Coronary artery (tissue), 2 donors: ENCODE results near the gene NBL1.

Source experiments
- DNase-seq: peaks from one replicate; pipeline ENCODE4 v3.0.0-alpha.2; 2017; ENCODE audit warnings: low spot score
- H3K27ac ChIP-seq, 2 donors: fragments of 200-600 bp; sonication (generic); one replicate each; pipeline ENCODE4 v1.5.1; 2016 to 2019
- H3K4me3 ChIP-seq: fragments of 200-600 bp; sonication (generic); 2 replicates; pipeline ENCODE4 v1.5.1; 2016; ENCODE audit warnings: mild to moderate bottlenecking, moderate library complexity
- TF ChIP-seq, protein P1 (sequence below): fragments of 200-600 bp; sonication (generic); IDR thresholded peaks from one replicate; pipeline ENCODE4 v1.5.1; 2019; ENCODE audit warnings: antibody characterized with exemption

Gene NBL1

DNA sequence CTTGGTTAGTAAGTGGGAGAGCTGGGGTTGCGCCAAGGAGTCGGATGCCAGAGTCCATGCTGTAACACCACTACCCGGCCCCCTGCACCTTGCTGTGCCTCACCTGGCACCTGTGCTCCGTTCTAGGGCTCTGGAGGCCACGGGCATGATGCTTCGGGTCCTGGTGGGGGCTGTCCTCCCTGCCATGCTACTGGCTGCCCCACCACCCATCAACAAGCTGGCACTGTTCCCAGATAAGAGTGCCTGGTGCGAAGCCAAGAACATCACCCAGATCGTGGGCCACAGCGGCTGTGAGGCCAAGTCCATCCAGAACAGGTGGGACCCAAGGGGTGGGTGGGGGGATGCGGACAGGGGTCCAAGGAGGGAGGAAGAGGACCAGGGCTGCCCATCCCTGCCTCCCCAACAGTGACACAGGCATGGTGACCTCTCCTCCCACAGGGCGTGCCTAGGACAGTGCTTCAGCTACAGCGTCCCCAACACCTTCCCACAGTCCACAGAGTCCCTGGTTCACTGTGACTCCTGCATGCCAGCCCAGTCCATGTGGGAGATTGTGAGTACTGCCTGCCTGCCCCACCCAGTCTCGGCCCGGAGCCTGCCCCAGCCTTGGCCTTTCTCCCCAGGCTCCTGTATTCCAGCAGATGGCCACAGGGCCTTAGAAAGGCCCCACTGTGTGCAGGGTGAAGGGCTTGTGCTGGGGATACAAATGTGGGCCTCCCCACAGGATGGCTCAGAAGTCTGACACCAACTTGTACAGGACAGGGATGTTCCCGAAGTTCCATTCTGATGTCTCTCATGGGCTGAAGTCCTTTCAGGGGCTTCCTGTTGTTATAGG is 11.0 kb downstream of the NBL1 start:
- Histone ChIP-seq H3K4me3 (no peak overlapping the region), H3K27ac (no peak overlapping the region)
- no peak for DNase-seq
- TF ChIP-seq, protein P1, sequence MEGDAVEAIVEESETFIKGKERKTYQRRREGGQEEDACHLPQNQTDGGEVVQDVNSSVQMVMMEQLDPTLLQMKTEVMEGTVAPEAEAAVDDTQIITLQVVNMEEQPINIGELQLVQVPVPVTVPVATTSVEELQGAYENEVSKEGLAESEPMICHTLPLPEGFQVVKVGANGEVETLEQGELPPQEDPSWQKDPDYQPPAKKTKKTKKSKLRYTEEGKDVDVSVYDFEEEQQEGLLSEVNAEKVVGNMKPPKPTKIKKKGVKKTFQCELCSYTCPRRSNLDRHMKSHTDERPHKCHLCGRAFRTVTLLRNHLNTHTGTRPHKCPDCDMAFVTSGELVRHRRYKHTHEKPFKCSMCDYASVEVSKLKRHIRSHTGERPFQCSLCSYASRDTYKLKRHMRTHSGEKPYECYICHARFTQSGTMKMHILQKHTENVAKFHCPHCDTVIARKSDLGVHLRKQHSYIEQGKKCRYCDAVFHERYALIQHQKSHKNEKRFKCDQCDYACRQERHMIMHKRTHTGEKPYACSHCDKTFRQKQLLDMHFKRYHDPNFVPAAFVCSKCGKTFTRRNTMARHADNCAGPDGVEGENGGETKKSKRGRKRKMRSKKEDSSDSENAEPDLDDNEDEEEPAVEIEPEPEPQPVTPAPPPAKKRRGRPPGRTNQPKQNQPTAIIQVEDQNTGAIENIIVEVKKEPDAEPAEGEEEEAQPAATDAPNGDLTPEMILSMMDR = no peak

DNA sequence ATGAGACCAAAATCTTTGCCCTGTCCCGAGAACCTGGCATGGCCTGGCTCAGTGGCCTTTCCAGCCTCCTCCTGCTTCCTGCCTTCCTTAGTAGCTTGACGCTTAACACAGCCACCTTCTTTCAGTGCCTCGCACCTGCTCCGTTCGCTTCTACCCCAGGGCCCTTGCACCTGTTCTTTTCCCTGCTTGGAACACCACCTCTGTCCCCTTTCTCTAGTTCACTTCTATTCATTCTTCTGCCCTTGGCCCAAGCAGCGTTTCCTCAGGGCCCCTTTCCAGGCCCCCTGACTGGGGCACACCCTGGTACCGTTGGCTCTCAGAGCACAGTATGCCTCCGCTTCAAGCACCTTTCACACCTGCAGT is 11.6 kb downstream of the NBL1 start:
- H3K27ac ChIP-seq = no peak overlapping the region
- TF ChIP-seq, protein P1 = no peak
- no peak for DNase-seq
- no peak overlapping the region for H3K4me3 ChIP-seq

- Histone ChIP-seq H3K27ac (no peak overlapping the region), H3K4me3 (no peak overlapping the region)
- no peak for DNase-seq
- TF ChIP-seq, protein P1 = no peak
Observed at GRCh38 chr1:19656134-19656779, 12.1 kb downstream of the NBL1 start.

GRCh38 chr1:19656780-19657466 is 12.8 kb downstream of the NBL1 start:
- H3K27ac ChIP-seq = no peak overlapping the region
- TF ChIP-seq, protein P1 = no peak
- no peak overlapping the region for H3K4me3 ChIP-seq
- no peak for DNase-seq

DNA sequence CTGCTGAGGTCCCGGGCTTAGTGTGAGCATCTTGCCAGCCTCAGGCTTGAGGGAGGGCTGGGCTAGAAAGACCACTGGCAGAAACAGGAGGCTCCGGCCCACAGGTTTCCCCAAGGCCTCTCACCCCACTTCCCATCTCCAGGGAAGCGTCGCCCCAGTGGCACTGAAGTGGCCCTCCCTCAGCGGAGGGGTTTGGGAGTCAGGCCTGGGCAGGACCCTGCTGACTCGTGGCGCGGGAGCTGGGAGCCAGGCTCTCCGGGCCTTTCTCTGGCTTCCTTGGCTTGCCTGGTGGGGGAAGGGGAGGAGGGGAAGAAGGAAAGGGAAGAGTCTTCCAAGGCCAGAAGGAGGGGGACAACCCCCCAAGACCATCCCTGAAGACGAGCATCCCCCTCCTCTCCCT is 13.4 kb downstream of the NBL1 start:
- no peak for DNase-seq
- TF ChIP-seq, protein P1 = no peak
- H3K27ac ChIP-seq = no peak overlapping the region
- H3K4me3 ChIP-seq = no peak overlapping the region

- TF ChIP-seq, protein P1 = no peak
- H3K4me3 ChIP-seq = no peak overlapping the region
- no peak for DNase-seq
- H3K27ac ChIP-seq = no peak overlapping the region
Observed at GRCh38 chr1:19658186-19658585, 14.1 kb downstream of the NBL1 start.
